K562 (cell line): ENCODE data around the gene JAM2. TPM values are rescaled to one million over a fixed set of nuclear protein-coding genes. Genes with fewer than 3 reads are reported as not detected.

Experiments
- ATAC-seq: fragments of 200-7000 bp; cut with Tn5 transposase; 3 replicates; pipeline ENCODE4 v1.9.1; 2020; ENCODE audit warnings: moderate library complexity
- BruUV-seq: library from RNA; stranded (reverse); fragments of 400-500 nt; replicated peaks from 2 replicates; lab custom pipeline; 2021; lab: Mats Ljungman, UMichigan
- CTCF ChIA-PET: fragments of 300-600 bp; formaldehyde crosslinking; extraction: SDS; loops from one replicate; lab custom pipeline; 2021; ENCODE audit warnings: low intra/inter-chr PET ratio; lab: Yijun Ruan, JAX
- POLR2A ChIA-PET: fragments of 300-600, 350-650 bp; sonication (Branson Sonifier 250); formaldehyde crosslinking; extraction: SDS; loops from one replicate; lab custom pipeline; 2021; ENCODE audit warnings: antibody characterized with exemption, inconsistent platforms; lab: Yijun Ruan, JAX
- DNase-seq, 4 experiments: peaks; one replicate each; pipeline versions ENCODE4 v3.0.0 to v3.0.0-alpha.2; 2011 to 2018; ENCODE audit warnings: low spot score in 3 of 4, mixed read lengths in 3 of 4; ENCODE audit errors: extremely low read depth in 1 of 4
- FAIRE-seq: peaks from 2 replicates; lab custom pipeline; 2011; peaks lifted over from hg19 to GRCh38; lab: Jason Lieb, UNC
- H2AFZ ChIP-seq: 2 replicates; pipeline ENCODE4 v1.6.0; 2011; ENCODE audit warnings: low read depth, low read length, control low read depth, inconsistent platforms
- H3K27ac ChIP-seq: fragments of 200-600 bp; 3 replicates; pipeline ENCODE4 v1.8.0; 2011; ENCODE audit warnings: low read depth, mild to moderate bottlenecking, control low read depth, inconsistent platforms, low read length, moderate library complexity, mixed read lengths; ENCODE audit errors: extremely low read depth
- H3K27me3 ChIP-seq, 2 experiments: fragments of 300-600 bp in 1 of 2; 2 replicates in 1 of 2; 3 replicates in 1 of 2; pipeline versions ENCODE4 v1.6.0 to v1.8.0; 2011; ENCODE audit warnings: inconsistent platforms in 2 of 2, low read length in 2 of 2, mild to moderate bottlenecking in 1 of 2, mixed read lengths in 1 of 2, moderate library complexity in 1 of 2; ENCODE audit not compliant: control insufficient read depth in 2 of 2, insufficient read depth in 2 of 2
- H3K36me3 ChIP-seq: fragments of 300-600 bp; 3 replicates; pipeline ENCODE4 v1.8.0; 2011; ENCODE audit warnings: mild to moderate bottlenecking, low read length, inconsistent platforms; ENCODE audit not compliant: control insufficient read depth, insufficient read depth
- H3K4me1 ChIP-seq, 2 experiments: fragments of 200-600 bp in 1 of 2; replicated peaks in 1 of 2; 2 replicates in 1 of 2; 3 replicates in 1 of 2; pipeline versions ENCODE4 v1.5.1 to v1.8.0; 2011; ENCODE audit warnings: inconsistent platforms in 2 of 2, low read length in 2 of 2, mild to moderate bottlenecking in 1 of 2, mixed read lengths in 1 of 2, moderate library complexity in 1 of 2; ENCODE audit not compliant: control insufficient read depth in 2 of 2, insufficient read depth in 2 of 2
- H3K4me2 ChIP-seq: 2 replicates; pipeline ENCODE4 v1.6.1; 2011; ENCODE audit warnings: low read length, control low read depth, inconsistent platforms, mixed read lengths; ENCODE audit not compliant: insufficient read depth
- H3K4me3 ChIP-seq: fragments of 200-600 bp; sonication (generic), shearing (Covaris generic); 2 replicates; pipeline ENCODE4 v1.5.1; 2016; ENCODE audit warnings: control low read depth, inconsistent platforms
- H3K79me2 ChIP-seq: fragments of 200-600 bp; 3 replicates; pipeline ENCODE4 v1.8.0; 2011; ENCODE audit warnings: low read length, inconsistent platforms; ENCODE audit not compliant: control insufficient read depth, insufficient read depth
- H3K9ac ChIP-seq, 2 experiments: 2 replicates each; pipeline versions ENCODE4 v1.6.0 to v1.6.1; 2011; ENCODE audit warnings: low read depth in 2 of 2, low read length in 2 of 2, control low read depth in 1 of 2, inconsistent platforms in 1 of 2, mild to moderate bottlenecking in 1 of 2, mixed read lengths in 1 of 2; ENCODE audit not compliant: insufficient read depth in 1 of 2
- H3K9me1 ChIP-seq: one replicate; pipeline ENCODE4 v1.6.0; 2011; ENCODE audit warnings: inconsistent platforms, mild to moderate bottlenecking, low read length, moderate library complexity; ENCODE audit not compliant: control insufficient read depth, insufficient read depth
- H3K9me3 ChIP-seq: replicated peaks from 2 replicates; pipeline ENCODE4 v1.5.1; 2011; ENCODE audit warnings: low read depth, low read length, inconsistent platforms; ENCODE audit not compliant: control insufficient read depth, insufficient read depth
- H4K20me1 ChIP-seq: replicated peaks from 2 replicates; pipeline ENCODE4 v1.6.1; 2011; ENCODE audit warnings: low read length, inconsistent platforms, mixed read lengths; ENCODE audit not compliant: control insufficient read depth, insufficient read depth
- ARNT ChIP-seq, 2 experiments: fragments of 450-650 bp; IDR thresholded peaks; 2 replicates each; pipeline ENCODE4 v1.6.1; 2016; ENCODE audit warnings: mild to moderate bottlenecking in 1 of 2
- CREBBP ChIP-seq: IDR thresholded peaks from one replicate; pipeline ENCODE4 v1.6.1; 2012; ENCODE audit warnings: low read depth, mild to moderate bottlenecking, control low read depth, inconsistent platforms, low read length
- EZH2 ChIP-seq: IDR thresholded peaks from 2 replicates; pipeline ENCODE4 v1.6.1; 2012; ENCODE audit warnings: low read depth, mild to moderate bottlenecking, inconsistent platforms, low read length, borderline replicate concordance
- HDAC1 ChIP-seq, 2 experiments: fragments of 450-650 bp; IDR thresholded peaks; 2 replicates each; pipeline ENCODE4 v1.6.1; 2016 to 2017; ENCODE audit warnings: inconsistent platforms in 1 of 2, mild to moderate bottlenecking in 1 of 2, moderate library complexity in 1 of 2
- RBM15 ChIP-seq: fragments of 200-400 bp; formaldehyde crosslinking; IDR thresholded peaks from 2 replicates; pipeline ENCODE4 v1.6.1; 2018; ENCODE audit warnings: mild to moderate bottlenecking, low read length, moderate library complexity; ENCODE audit not compliant: insufficient read depth
- ZNF280B ChIP-seq: fragments of 250-450 bp; sonication (Bioruptor Pico); IDR thresholded peaks from 2 replicates; pipeline ENCODE4 v1.5.1; 2021; ENCODE audit warnings: mild to moderate bottlenecking
- ZNF512 ChIP-seq: IDR thresholded peaks from 2 replicates; pipeline ENCODE4 v1.6.1; 2016; ENCODE audit warnings: missing genetic modification characterization, missing compliant biosample characterization
- WGBS: fragments of 100-300 bp; shearing (Covaris generic); methylation state at CpG from one replicate; pipeline ENCODE4 v1.1.6; 2016; ENCODE audit warnings: low coverage, mixed read lengths; ENCODE audit not compliant: insufficient coverage; ENCODE audit errors: missing lambda C conversion rate; 5-methylcytosine and 5-hydroxymethylcytosine counted together
- in situ Hi-C: fragments of 300-500 bp; cut with MboI; formaldehyde crosslinking; loops from 4 replicates; pipeline ENCODE4 v1.15.0; 2018; ENCODE audit warnings: inconsistent platforms, mixed read lengths
- intact Hi-C: fragments of 100-400 bp; cut with micrococcal nuclease; formaldehyde crosslinking; loops from 2 replicates; pipeline ENCODE4 v1.14.2; 2022
- polyA plus RNA-seq, 8 experiments: library from polyadenylated mRNA; depleted of rRNA in 4 of 8; stranded (reverse) in 5 of 8; unstranded in 3 of 8; fragments of >200 nt; fragmentation: Nextera tagmentation in 2 of 8; fragmentation: Illumina TruSeq in 1 of 8; extraction: Ambion mirVana in 2 of 8; extraction: Trizol in 1 of 8; gene quantifications; 2 replicates each; pipeline versions ENCODE4 v1.2.1 to v1.2.3, GENCODE V29; 2011 to 2014; ENCODE audit warnings: inconsistent platforms in 1 of 8, missing spikeins in 1 of 8
- total RNA-seq, 7 experiments: library from RNA; depleted of rRNA in 6 of 7; stranded (reverse); fragments of >200 nt in 6 of 7; fragmentation: Illumina TruSeq in 2 of 7; extraction: Trizol in 2 of 7; gene quantifications; 2 replicates each; pipeline versions ENCODE4 v1.2.1 to v1.2.3, GENCODE V29; 2011 to 2021; ENCODE audit warnings: low replicate concordance in 1 of 7
- TF ChIP-seq, protein P1 (sequence below): fragments of 200-800 bp; sonication (Bioruptor generic); IDR thresholded peaks from 2 replicates; pipeline ENCODE4 v1.6.1; 2017; ENCODE audit warnings: missing genetic modification characterization, missing compliant biosample characterization
- TF ChIP-seq, protein P2 (sequence below): fragments of 450-650 bp; IDR thresholded peaks from 2 replicates; pipeline ENCODE4 v1.6.1; 2017; ENCODE audit warnings: mild to moderate bottlenecking, moderate library complexity

Gene JAM2
- total and polyA plus RNA-seq, 9 of the 15 experiments (the other 6 are each of a cell fraction or from before 2014, with no cell fraction given): 0.03 to 0.08 (median 0.07) TPM; not detected in 6

DNA sequence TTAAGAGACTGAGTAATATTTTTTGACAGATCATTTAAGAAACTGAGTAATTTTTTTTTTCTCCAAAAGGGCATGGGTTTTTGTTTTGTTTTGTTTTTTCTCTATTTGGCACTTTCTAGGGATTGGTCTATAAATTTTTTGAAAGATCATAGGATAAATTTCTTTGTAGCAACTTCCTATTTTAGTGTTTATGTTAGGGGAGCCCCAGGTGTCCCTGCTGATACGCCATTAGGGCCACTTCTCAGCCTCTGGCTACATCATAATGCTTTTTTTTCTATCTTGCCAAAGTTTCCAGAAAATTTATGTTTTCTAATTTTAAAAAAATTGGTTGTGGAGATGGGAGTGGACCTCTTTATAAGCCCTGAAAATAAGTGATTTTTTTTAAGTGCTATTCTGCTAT is 98.4 kb downstream of the JAM2 start:
- Histone ChIP-seq H3K4me3 (no peak overlapping the region), H3K36me3 (peaks cover 18% of the 10 kb centered on the region; the same call in 1 of the 3 replicates), H3K27me3 (no peaks in the 10 kb centered on the region; a peak in 1 of 5 replicates), H3K9me1 (no peaks in the 10 kb centered on the region), H3K9me3 (no peaks in the 10 kb centered on the region)
- no peak for FAIRE-seq
- POLR2A ChIA-PET: interaction anchor here (0.9 kb wide), 1 partner anchor 13 kb away, joined by 3 read pairs; no protein-coding TSS in a partner anchor
- no peak for ATAC-seq
- peak; percentile 29 for TF ChIP-seq ZNF512 (tag)
- TF ChIP-seq HDAC1 (IDR thresholded peaks at IDR 0.05): no peak
- TF ChIP-seq, all 486 proteins: peak for 1
- Histone ChIP-seq H3K79me2 (peaks cover 75% of the 10 kb centered on the region), H2AFZ (no peak overlapping the region), H3K9ac (no peak overlapping the region), H3K4me2 (no peak overlapping the region), H3K27ac (no peak overlapping the region), H3K4me1 (peaks cover 4 to 14% of the 10 kb centered on the region in 2 experiments; a peak in 4 of 5 replicates), H4K20me1 (no peaks in the 10 kb centered on the region)
- in situ Hi-C loops (no loop called here), intact Hi-C loops (no loop called here)
- CTCF ChIA-PET: no interaction called here
- 53% methylated on average over 1 of the region's 1 CpG for WGBS
- no peak for DNase-seq
- BruUV-seq: no TSS peak

DNA sequence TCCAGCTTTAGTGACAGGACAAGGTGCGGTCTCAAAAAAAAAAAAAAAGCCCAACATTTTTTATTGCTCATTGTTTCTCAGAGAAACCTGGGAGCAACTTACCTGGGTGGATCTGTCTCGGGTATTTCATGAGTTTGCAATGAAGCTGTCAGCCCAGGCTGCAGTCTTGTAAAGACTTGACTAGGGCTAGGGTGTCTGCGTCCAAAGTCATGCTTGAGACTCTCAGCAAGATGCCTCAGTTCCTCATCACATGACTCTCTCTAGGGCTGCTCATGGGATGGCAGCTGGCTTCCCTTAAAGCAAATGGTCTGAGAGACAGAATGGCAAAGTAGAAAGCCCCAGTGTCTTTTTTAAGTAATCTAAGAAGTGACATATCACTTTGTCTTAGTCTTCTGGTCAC is 103.8 kb downstream of the JAM2 start:
- WGBS: 93% methylated on average over 3 of the region's 3 CpGs
- Histone ChIP-seq H3K9me3 (no peaks in the 10 kb centered on the region), H3K79me2 (peaks cover 23% of the 10 kb centered on the region), H3K27me3 (no peaks in the 10 kb centered on the region; a peak in 1 of 5 replicates), H2AFZ (no peak overlapping the region), H3K4me1 (0 out of 5 replicates have a peak, but pooled peaks cover 0 to under 1% of the 10 kb centered on the region in 2 experiments), H3K4me3 (no peak overlapping the region), H3K36me3 (peaks cover 17% of the 10 kb centered on the region; the same call in 2 of the 3 replicates), H4K20me1 (no peaks in the 10 kb centered on the region), H3K4me2 (no peak overlapping the region), H3K9me1 (no peaks in the 10 kb centered on the region), H3K9ac (no peak overlapping the region), H3K27ac (no peak overlapping the region)
- ChIA-PET POLR2A (interaction anchor here (1.1 kb wide), 1 partner anchor 30 kb away, joined by 3 read pairs; no protein-coding TSS in a partner anchor), CTCF (no interaction called here)
- FAIRE-seq: no peak
- DNase-seq: no peak
- ATAC-seq: no peak
- intact Hi-C loops (no loop called here), in situ Hi-C loops (no loop called here)
- BruUV-seq: no TSS peak
- TF ChIP-seq, protein P1, sequence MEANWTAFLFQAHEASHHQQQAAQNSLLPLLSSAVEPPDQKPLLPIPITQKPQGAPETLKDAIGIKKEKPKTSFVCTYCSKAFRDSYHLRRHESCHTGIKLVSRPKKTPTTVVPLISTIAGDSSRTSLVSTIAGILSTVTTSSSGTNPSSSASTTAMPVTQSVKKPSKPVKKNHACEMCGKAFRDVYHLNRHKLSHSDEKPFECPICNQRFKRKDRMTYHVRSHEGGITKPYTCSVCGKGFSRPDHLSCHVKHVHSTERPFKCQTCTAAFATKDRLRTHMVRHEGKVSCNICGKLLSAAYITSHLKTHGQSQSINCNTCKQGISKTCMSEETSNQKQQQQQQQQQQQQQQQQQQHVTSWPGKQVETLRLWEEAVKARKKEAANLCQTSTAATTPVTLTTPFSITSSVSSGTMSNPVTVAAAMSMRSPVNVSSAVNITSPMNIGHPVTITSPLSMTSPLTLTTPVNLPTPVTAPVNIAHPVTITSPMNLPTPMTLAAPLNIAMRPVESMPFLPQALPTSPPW: no peak
- TF ChIP-seq CREBBP: no peak
- no peak for TF ChIP-seq ZNF280B (CRISPR knock-in tag)
- no peak for TF ChIP-seq ARNT (IDR thresholded peaks at IDR 0.05)
- no peak for TF ChIP-seq EZH2
- no peak for TF ChIP-seq RBM15
- TF ChIP-seq, protein P2, sequence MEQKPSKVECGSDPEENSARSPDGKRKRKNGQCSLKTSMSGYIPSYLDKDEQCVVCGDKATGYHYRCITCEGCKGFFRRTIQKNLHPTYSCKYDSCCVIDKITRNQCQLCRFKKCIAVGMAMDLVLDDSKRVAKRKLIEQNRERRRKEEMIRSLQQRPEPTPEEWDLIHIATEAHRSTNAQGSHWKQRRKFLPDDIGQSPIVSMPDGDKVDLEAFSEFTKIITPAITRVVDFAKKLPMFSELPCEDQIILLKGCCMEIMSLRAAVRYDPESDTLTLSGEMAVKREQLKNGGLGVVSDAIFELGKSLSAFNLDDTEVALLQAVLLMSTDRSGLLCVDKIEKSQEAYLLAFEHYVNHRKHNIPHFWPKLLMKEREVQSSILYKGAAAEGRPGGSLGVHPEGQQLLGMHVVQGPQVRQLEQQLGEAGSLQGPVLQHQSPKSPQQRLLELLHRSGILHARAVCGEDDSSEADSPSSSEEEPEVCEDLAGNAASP: no peak
